GM21381 (cell line): ENCODE results near the gene GFRA1.

Source experiments
- ATAC-seq: cut with Tn5 transposase; IDR thresholded peaks from one replicate; pipeline ENCODE4 v1.9.1; 2021; ENCODE audit warnings: mild to moderate bottlenecking, moderate library complexity; ENCODE audit not compliant: unreplicated experiment

The GFRA1 gene

GRCh38 chr10:116133634-116134033, 139.4 kb downstream of the GFRA1 start:
- no peak for ATAC-seq

DNA sequence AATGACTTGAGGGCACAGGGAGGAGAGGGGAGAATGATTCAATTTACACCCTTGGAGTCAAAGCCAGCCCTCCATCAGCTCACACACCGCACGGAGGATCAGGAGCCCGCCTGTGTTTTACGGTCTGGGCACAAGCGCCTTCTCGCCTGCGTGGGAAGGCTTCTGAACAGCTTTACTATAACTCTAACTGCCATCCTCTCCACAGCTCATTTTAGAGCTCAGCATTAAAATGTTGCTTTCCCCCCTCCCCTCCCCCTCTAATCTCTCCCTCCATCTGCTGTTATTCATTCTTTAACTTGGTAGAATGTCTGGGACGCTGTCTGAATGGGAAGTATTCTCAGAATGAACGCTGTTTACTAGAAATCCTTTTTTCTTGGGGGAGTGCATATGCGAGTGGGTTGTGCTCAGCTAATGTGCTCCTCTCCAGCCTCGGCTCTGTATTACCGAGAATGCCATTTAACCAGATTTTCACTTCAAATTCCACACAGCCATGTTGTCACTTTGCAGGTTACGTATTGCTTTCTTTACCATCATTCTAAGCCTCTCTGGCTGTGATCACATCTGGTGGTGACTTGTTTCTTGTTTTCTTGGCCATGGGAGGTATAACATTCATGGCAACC, 140.1 kb downstream of the GFRA1 start:
- no peak for ATAC-seq

DNA sequence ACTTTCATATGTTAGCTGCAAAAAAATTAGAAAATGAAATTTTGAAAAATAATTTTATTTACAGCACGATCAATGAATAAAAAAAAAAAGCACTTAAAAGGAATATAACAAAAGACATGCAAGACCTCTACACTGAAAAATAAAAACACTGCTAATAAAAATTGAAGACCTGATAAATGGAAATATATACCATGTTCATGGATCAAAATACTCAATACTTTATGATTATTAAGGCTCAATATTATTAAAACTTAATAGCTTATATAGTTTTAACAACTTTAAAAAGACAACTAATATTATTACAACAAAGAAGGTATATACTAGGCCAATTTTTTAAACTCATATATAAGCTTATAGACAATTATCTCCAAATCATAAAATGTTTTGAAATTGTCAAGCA, 143.0 kb downstream of the GFRA1 start:
- no peak for ATAC-seq

- no peak for ATAC-seq
These were observed 145.9 kb downstream of the GFRA1 start for GRCh38 chr10:116126954-116127695.

- no peak for ATAC-seq
These were observed 146.8 kb downstream of the GFRA1 start for GRCh38 chr10:116126239-116126638.

DNA sequence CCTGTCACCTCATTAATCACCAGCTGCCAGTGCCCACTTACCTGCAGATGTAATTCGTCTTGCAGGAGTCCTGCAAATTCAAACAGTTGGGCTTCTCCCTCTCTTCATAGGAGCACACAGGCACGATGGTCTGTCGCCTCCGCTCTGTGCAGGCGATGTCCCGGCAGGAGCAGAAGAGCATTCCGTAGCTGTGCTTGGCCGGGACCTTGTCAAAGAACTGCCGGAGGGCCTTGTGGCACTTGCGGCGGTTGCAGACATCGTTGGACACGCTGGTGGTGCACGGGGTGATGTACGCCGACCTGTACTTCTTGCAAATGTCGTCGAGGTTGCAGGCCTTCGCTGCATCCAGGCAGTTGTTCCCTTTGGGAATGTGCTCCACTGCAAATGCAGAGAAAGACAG, 147.8 kb downstream of the GFRA1 start:
- no peak for ATAC-seq

DNA sequence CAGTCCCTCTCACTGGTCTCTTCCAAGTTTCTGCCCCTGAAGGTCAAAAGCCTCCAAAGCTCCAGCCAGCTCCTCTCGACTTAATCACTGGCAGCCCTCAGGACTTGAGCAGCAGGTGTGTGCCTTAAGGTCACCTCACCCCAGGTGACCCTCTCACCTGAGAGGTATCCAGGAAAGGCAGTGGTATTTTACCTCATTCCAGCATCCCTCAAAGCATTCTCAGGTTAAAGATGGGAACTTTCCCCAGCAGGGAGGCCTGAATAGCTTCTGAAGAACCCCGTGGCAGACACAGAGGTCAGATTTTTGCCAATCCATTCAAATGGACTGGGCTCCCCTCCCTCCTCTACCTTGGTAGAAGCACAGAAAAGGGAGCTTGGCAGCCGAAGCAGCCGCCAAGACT, 148.2 kb downstream of the GFRA1 start:
- ATAC-seq: no peak

DNA sequence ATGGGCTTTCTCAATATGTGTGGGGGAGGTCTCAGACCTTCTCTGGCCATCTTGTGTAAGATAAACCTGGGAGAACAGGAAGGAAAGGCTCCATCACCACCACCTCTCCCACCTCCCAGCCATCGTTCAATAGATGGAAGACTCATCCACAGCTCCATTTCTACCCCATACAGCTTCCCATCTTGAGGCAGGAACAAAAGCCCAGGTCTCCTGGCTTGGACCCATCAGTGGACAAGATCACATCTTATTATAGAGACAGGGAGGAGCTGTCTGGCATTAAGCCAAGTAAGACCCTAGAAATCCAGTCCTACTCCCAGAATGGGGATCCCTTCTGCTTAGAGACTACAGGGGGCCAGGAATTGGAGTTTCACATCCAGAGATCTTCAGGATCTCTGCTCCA, 150.3 kb downstream of the GFRA1 start:
- ATAC-seq: no peak

- no peak for ATAC-seq
These were observed 151.1 kb downstream of the GFRA1 start for GRCh38 chr10:116121640-116122525.

DNA sequence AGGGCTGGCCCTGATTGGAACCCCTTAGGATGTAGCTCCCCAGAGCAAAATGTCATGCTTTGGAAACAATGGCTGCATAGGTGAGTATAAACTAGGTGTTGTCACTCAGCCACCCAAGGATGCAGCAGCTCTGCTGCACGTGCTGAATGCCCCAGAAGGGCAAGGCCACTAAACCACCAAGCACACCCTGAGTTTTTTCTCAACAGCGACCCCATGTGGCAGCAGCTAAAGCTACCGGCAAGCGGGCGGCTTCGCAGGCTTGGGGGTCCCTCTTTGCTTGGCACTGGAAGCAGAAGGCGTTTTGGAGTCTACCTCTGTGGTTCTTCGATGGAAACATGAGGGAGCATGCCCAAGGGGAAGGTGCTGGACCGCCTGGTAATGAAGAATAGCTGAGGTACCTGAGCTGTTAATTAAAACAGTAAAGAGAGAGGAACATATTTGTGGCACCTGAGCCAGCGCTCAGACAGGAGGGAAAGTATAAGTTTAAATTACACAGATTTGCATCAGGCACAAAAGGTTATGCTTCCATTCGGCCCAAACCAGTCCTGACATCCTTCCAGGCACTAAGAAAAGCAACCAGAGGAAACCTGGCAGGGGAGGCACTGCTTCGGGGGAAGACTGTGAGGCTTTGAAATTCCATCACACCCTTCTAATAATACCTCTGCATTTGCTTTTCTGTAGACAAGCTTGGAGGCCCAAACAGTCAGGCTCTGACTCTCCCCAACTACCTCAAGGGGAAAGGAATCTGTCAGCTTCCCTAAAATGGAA, 152.1 kb downstream of the GFRA1 start:
- no peak for ATAC-seq

DNA sequence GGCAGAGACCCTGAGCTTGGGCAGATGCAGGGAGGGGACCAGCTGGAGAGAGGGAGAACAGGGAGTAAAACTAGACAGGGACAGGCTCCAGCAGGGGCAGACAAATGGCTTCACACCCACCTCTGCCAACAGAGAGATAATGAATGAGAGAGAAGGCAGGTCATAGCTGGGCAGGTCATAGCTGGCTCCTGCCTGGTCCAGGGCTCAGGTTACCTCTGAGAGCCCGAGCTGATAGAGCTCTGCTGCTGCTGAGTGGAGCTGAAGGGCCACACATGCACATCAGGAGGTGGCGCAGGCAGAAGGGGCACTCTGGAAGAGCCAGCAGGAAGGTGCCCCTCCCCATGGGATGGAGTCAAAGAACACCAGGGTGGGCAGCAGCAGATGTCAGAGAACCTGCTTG, 154.2 kb downstream of the GFRA1 start:
- no peak for ATAC-seq

DNA sequence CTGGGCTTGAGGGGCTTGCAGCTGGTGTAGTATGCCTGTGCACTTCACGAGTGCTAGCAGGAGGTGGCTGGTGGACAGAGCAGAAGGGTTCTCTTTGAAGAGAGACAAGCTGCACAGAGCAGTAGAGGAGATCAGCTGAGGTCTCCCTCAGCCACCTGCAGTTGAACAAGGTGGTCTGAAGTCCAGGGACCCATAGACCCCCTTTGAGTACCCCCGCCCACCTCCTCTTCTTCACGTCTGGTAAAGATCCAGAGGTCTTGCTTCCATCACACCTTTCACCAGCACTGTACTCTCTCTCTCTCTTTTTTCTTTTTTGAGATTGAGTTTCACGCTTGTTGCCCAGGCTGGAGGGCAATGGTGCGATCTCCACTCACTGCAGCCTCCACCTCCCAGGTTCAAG, 157.2 kb downstream of the GFRA1 start:
- no peak for ATAC-seq

GRCh38 chr10:116115036-116115641, 157.9 kb downstream of the GFRA1 start:
- no peak for ATAC-seq

- no peak for ATAC-seq
These were observed 159.1 kb downstream of the GFRA1 start for GRCh38 chr10:116113721-116114501.

- no peak for ATAC-seq
These were observed 160.5 kb downstream of the GFRA1 start for GRCh38 chr10:116112232-116113231.

GRCh38 chr10:116111483-116112095, 161.4 kb downstream of the GFRA1 start:
- ATAC-seq: no peak

GRCh38 chr10:116110736-116111135, 162.3 kb downstream of the GFRA1 start:
- no peak for ATAC-seq

DNA sequence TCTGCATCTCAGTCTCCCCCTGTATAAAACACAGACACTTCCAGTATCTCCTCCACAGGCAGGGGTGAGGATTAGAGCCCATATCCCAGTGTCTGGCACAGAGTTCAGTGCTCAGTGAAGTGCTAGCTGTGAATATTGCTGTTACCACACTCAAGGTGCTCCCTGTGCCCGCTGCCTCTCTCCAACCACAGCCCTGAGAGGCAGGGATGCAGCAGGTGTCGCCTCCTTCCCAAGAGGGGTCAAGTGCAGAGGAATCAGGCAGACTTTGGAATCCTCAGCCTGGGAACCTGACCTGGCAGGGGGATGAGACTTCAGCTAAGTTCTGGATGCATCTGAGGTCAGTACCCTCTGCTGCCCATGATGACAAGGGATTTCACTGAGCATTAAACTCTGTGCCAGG, 163.1 kb downstream of the GFRA1 start:
- no peak for ATAC-seq
